K562 (cell line): Measurements from ENCODE around the gene GPD1L. TPM values are rescaled to one million over a fixed set of nuclear protein-coding genes. Genes with fewer than 3 reads are reported as not detected.

ENCODE experiments used
- ATAC-seq: fragments of 200-7000 bp; cut with Tn5 transposase; 3 replicates; pipeline ENCODE4 v1.9.1; 2020; ENCODE audit warnings: moderate library complexity
- BruUV-seq: library from RNA; stranded (reverse); fragments of 400-500 nt; replicated peaks from 2 replicates; lab custom pipeline; 2021; lab: Mats Ljungman, UMichigan
- CTCF ChIA-PET: fragments of 300-600 bp; formaldehyde crosslinking; extraction: SDS; loops from one replicate; lab custom pipeline; 2021; ENCODE audit warnings: low intra/inter-chr PET ratio; lab: Yijun Ruan, JAX
- POLR2A ChIA-PET: fragments of 300-600, 350-650 bp; sonication (Branson Sonifier 250); formaldehyde crosslinking; extraction: SDS; loops from one replicate; lab custom pipeline; 2021; ENCODE audit warnings: antibody characterized with exemption, inconsistent platforms; lab: Yijun Ruan, JAX
- DNase-seq, 4 experiments: peaks; one replicate each; pipeline versions ENCODE4 v3.0.0 to v3.0.0-alpha.2; 2011 to 2018; ENCODE audit warnings: low spot score in 3 of 4, mixed read lengths in 3 of 4; ENCODE audit errors: extremely low read depth in 1 of 4
- FAIRE-seq: peaks from 2 replicates; lab custom pipeline; 2011; peaks lifted over from hg19 to GRCh38; lab: Jason Lieb, UNC
- H2AFZ ChIP-seq: 2 replicates; pipeline ENCODE4 v1.6.0; 2011; ENCODE audit warnings: low read depth, low read length, control low read depth, inconsistent platforms
- H3K27ac ChIP-seq: fragments of 200-600 bp; 3 replicates; pipeline ENCODE4 v1.8.0; 2011; ENCODE audit warnings: low read depth, mild to moderate bottlenecking, control low read depth, inconsistent platforms, low read length, moderate library complexity, mixed read lengths; ENCODE audit errors: extremely low read depth
- H3K27me3 ChIP-seq, 2 experiments: fragments of 300-600 bp in 1 of 2; 2 replicates in 1 of 2; 3 replicates in 1 of 2; pipeline versions ENCODE4 v1.6.0 to v1.8.0; 2011; ENCODE audit warnings: inconsistent platforms in 2 of 2, low read length in 2 of 2, mild to moderate bottlenecking in 1 of 2, mixed read lengths in 1 of 2, moderate library complexity in 1 of 2; ENCODE audit not compliant: control insufficient read depth in 2 of 2, insufficient read depth in 2 of 2
- H3K36me3 ChIP-seq: fragments of 300-600 bp; 3 replicates; pipeline ENCODE4 v1.8.0; 2011; ENCODE audit warnings: mild to moderate bottlenecking, low read length, inconsistent platforms; ENCODE audit not compliant: control insufficient read depth, insufficient read depth
- H3K4me1 ChIP-seq, 2 experiments: fragments of 200-600 bp in 1 of 2; replicated peaks in 1 of 2; 2 replicates in 1 of 2; 3 replicates in 1 of 2; pipeline versions ENCODE4 v1.5.1 to v1.8.0; 2011; ENCODE audit warnings: inconsistent platforms in 2 of 2, low read length in 2 of 2, mild to moderate bottlenecking in 1 of 2, mixed read lengths in 1 of 2, moderate library complexity in 1 of 2; ENCODE audit not compliant: control insufficient read depth in 2 of 2, insufficient read depth in 2 of 2
- H3K4me2 ChIP-seq: 2 replicates; pipeline ENCODE4 v1.6.1; 2011; ENCODE audit warnings: low read length, control low read depth, inconsistent platforms, mixed read lengths; ENCODE audit not compliant: insufficient read depth
- H3K4me3 ChIP-seq: fragments of 200-600 bp; sonication (generic), shearing (Covaris generic); 2 replicates; pipeline ENCODE4 v1.5.1; 2016; ENCODE audit warnings: control low read depth, inconsistent platforms
- H3K79me2 ChIP-seq: fragments of 200-600 bp; 3 replicates; pipeline ENCODE4 v1.8.0; 2011; ENCODE audit warnings: low read length, inconsistent platforms; ENCODE audit not compliant: control insufficient read depth, insufficient read depth
- H3K9ac ChIP-seq, 2 experiments: 2 replicates each; pipeline versions ENCODE4 v1.6.0 to v1.6.1; 2011; ENCODE audit warnings: low read depth in 2 of 2, low read length in 2 of 2, control low read depth in 1 of 2, inconsistent platforms in 1 of 2, mild to moderate bottlenecking in 1 of 2, mixed read lengths in 1 of 2; ENCODE audit not compliant: insufficient read depth in 1 of 2
- H3K9me1 ChIP-seq: one replicate; pipeline ENCODE4 v1.6.0; 2011; ENCODE audit warnings: inconsistent platforms, mild to moderate bottlenecking, low read length, moderate library complexity; ENCODE audit not compliant: control insufficient read depth, insufficient read depth
- H3K9me3 ChIP-seq: replicated peaks from 2 replicates; pipeline ENCODE4 v1.5.1; 2011; ENCODE audit warnings: low read depth, low read length, inconsistent platforms; ENCODE audit not compliant: control insufficient read depth, insufficient read depth
- H4K20me1 ChIP-seq: replicated peaks from 2 replicates; pipeline ENCODE4 v1.6.1; 2011; ENCODE audit warnings: low read length, inconsistent platforms, mixed read lengths; ENCODE audit not compliant: control insufficient read depth, insufficient read depth
- MEIS2 ChIP-seq: fragments of 450-650 bp; IDR thresholded peaks from 2 replicates; pipeline ENCODE4 v1.6.1; 2014; ENCODE audit warnings: mild to moderate bottlenecking; ENCODE audit not compliant: partially characterized antibody
- MYC ChIP-seq, 2 experiments: fragments of 250-450 bp in 1 of 2; sonication (Bioruptor Pico) in 1 of 2; IDR thresholded peaks; 2 replicates each; pipeline versions ENCODE4 v1.5.1 to v1.6.1; 2012 to 2021; ENCODE audit warnings: low read depth in 2 of 2, borderline replicate concordance in 1 of 2, improper control_type of control experiment in 1 of 2, low read length in 1 of 2, mild to moderate bottlenecking in 1 of 2, moderate library complexity in 1 of 2
- NR2C1 ChIP-seq, 2 experiments: fragments of 450-650 bp; IDR thresholded peaks; 2 replicates each; pipeline ENCODE4 v1.6.1; 2017; ENCODE audit warnings: mild to moderate bottlenecking in 2 of 2, antibody characterized with exemption in 1 of 2, inconsistent platforms in 1 of 2, missing compliant biosample characterization in 1 of 2, missing genetic modification characterization in 1 of 2
- NR2C2 ChIP-seq, 2 experiments: fragments of 200-800 bp in 1 of 2; sonication (Bioruptor generic) in 1 of 2; sonication (generic) in 1 of 2; formaldehyde crosslinking in 1 of 2; IDR thresholded peaks; 2 replicates each; pipeline versions ENCODE4 v1.6.1 to v1.8.0; 2016 to 2022; ENCODE audit warnings: mild to moderate bottlenecking in 1 of 2, missing compliant biosample characterization in 1 of 2, missing genetic modification characterization in 1 of 2, missing genetic modification reagents in 1 of 2
- PBX2 ChIP-seq, 2 experiments: IDR thresholded peaks in 1 of 2; conservative IDR thresholded peaks in 1 of 2; 2 replicates each; pipeline ENCODE4 v1.6.1; 2016; ENCODE audit warnings: low read depth in 2 of 2, mild to moderate bottlenecking in 1 of 2, missing compliant biosample characterization in 1 of 2, missing genetic modification characterization in 1 of 2, moderate library complexity in 1 of 2
- PCBP2 ChIP-seq: fragments of 200-400 bp; formaldehyde crosslinking; IDR thresholded peaks from 2 replicates; pipeline ENCODE4 v1.6.1; 2018; ENCODE audit warnings: low read length, low read depth, mild to moderate bottlenecking, moderate library complexity; ENCODE audit not compliant: poor library complexity, severe bottlenecking
- POLR3A ChIP-seq: IDR thresholded peaks from 2 replicates; pipeline ENCODE4 v1.6.1; 2011; ENCODE audit warnings: borderline replicate concordance, mild to moderate bottlenecking, moderate library complexity; ENCODE audit not compliant: insufficient read length, insufficient read depth; ENCODE audit errors: extremely low read depth
- PRDM10 ChIP-seq: fragments of 450-650 bp; IDR thresholded peaks from 2 replicates; pipeline ENCODE4 v1.6.1; 2018; ENCODE audit not compliant: partially characterized antibody
- RAD51 ChIP-seq: fragments of 450-650 bp; IDR thresholded peaks from 2 replicates; pipeline ENCODE4 v1.7.1; 2016; ENCODE audit warnings: low read depth, mild to moderate bottlenecking, borderline replicate concordance
- TCF15 ChIP-seq: fragments of 250-450 bp; sonication (Bioruptor Pico); IDR thresholded peaks from 2 replicates; pipeline ENCODE4 v1.8.0; 2022; ENCODE audit warnings: moderate library complexity, mild to moderate bottlenecking, inconsistent platforms
- WGBS: fragments of 100-300 bp; shearing (Covaris generic); methylation state at CpG from one replicate; pipeline ENCODE4 v1.1.6; 2016; ENCODE audit warnings: low coverage, mixed read lengths; ENCODE audit not compliant: insufficient coverage; ENCODE audit errors: missing lambda C conversion rate; 5-methylcytosine and 5-hydroxymethylcytosine counted together
- in situ Hi-C: fragments of 300-500 bp; cut with MboI; formaldehyde crosslinking; loops from 4 replicates; pipeline ENCODE4 v1.15.0; 2018; ENCODE audit warnings: inconsistent platforms, mixed read lengths
- intact Hi-C: fragments of 100-400 bp; cut with micrococcal nuclease; formaldehyde crosslinking; loops from 2 replicates; pipeline ENCODE4 v1.14.2; 2022
- polyA plus RNA-seq, 8 experiments: library from polyadenylated mRNA; depleted of rRNA in 4 of 8; stranded (reverse) in 5 of 8; unstranded in 3 of 8; fragments of >200 nt; fragmentation: Nextera tagmentation in 2 of 8; fragmentation: Illumina TruSeq in 1 of 8; extraction: Ambion mirVana in 2 of 8; extraction: Trizol in 1 of 8; gene quantifications; 2 replicates each; pipeline versions ENCODE4 v1.2.1 to v1.2.3, GENCODE V29; 2011 to 2014; ENCODE audit warnings: inconsistent platforms in 1 of 8, missing spikeins in 1 of 8
- total RNA-seq, 7 experiments: library from RNA; depleted of rRNA in 6 of 7; stranded (reverse); fragments of >200 nt in 6 of 7; fragmentation: Illumina TruSeq in 2 of 7; extraction: Trizol in 2 of 7; gene quantifications; 2 replicates each; pipeline versions ENCODE4 v1.2.1 to v1.2.3, GENCODE V29; 2011 to 2021; ENCODE audit warnings: low replicate concordance in 1 of 7
- TF ChIP-seq, protein P1 (sequence below): fragments of 450-650 bp; IDR thresholded peaks from 2 replicates; pipeline ENCODE4 v1.6.1; 2016

GPD1L gene
- total and polyA plus RNA-seq, 9 of the 15 experiments (the other 6 are each of a cell fraction or from before 2014, with no cell fraction given) = 1.6 to 17.3 (median 12.3) TPM

- ChIA-PET POLR2A (interaction anchor here (0.7 kb wide), 1 partner anchor 39 kb away, joined by 3 read pairs; no protein-coding TSS in a partner anchor), CTCF (no interaction called here)
- BruUV-seq = no TSS peak
- intact Hi-C loops = no loop called here
- no peaks in the 10 kb centered on the region for H3K9me3 ChIP-seq
- DNase-seq = no peak
- no peak overlapping the region for H3K4me3 ChIP-seq
- H3K27ac ChIP-seq = no peak overlapping the region
- in situ Hi-C loops = no loop called here
- H4K20me1 ChIP-seq = no peaks in the 10 kb centered on the region
- no peaks in the 10 kb centered on the region for H3K36me3 ChIP-seq
- no peak overlapping the region for H3K4me2 ChIP-seq
- peaks cover 0 to 3% of the 10 kb centered on the region in 2 experiments; a peak in 1 of 5 replicates for H3K4me1 ChIP-seq
- no peaks in the 10 kb centered on the region; a peak in 1 of 5 replicates for H3K27me3 ChIP-seq
- no peak for FAIRE-seq
- H3K79me2 ChIP-seq = no peaks in the 10 kb centered on the region
- 1% methylated on average over 3 of the region's 3 CpGs for WGBS
- H2AFZ ChIP-seq = no peak overlapping the region
- H3K9me1 ChIP-seq = no peaks in the 10 kb centered on the region
- H3K9ac ChIP-seq = no peak overlapping the region
- no peak for ATAC-seq
- TF ChIP-seq PCBP2 (no peak), POLR3A (no peak), PRDM10 (no peak), TCF15 (CRISPR knock-in tag) (no peak), RAD51 (0 out of 2 replicates have a peak, but pooled peaks have one; percentile 14), MEIS2 (peak; percentile 58), NR2C1 (IDR thresholded peaks at IDR 0.05) (no peak), NR2C1 (tag; IDR thresholded peaks at IDR 0.05) (0 out of 2 replicates have a peak, but pooled peaks have one; percentile 12), PBX2 (CRISPR knock-in tag; IDR thresholded peaks at IDR 0.05; ENCODE audit: low read depth) (no peak), PBX2 (tag; conservative IDR thresholded peaks at IDR 0.05; ENCODE audit: low read depth) (peak; percentile 78), NR2C2 (CRISPR knock-in tag; IDR thresholded peaks at IDR 0.05) (no peak), NR2C2 (tag; IDR thresholded peaks at IDR 0.05) (0 out of 2 replicates have a peak, but pooled peaks have one; percentile 20), MYC (IDR thresholded peaks at IDR 0.05; ENCODE audit: low read depth, low read length) (0 out of 2 replicates have a peak, but pooled peaks have one; percentile 21), MYC (CRISPR knock-in tag; IDR thresholded peaks at IDR 0.05; ENCODE audit: borderline replicate concordance, low read depth) (no peak)
- TF ChIP-seq, protein P1, sequence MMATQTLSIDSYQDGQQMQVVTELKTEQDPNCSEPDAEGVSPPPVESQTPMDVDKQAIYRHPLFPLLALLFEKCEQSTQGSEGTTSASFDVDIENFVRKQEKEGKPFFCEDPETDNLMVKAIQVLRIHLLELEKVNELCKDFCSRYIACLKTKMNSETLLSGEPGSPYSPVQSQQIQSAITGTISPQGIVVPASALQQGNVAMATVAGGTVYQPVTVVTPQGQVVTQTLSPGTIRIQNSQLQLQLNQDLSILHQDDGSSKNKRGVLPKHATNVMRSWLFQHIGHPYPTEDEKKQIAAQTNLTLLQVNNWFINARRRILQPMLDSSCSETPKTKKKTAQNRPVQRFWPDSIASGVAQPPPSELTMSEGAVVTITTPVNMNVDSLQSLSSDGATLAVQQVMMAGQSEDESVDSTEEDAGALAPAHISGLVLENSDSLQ = peak; percentile 57
Observed at GRCh38 chr3:32082721-32083120, 23.7 kb upstream of the GPD1L start.
